Endodermal cell (in vitro differentiated cells): ENCODE results near the gene RCOR1. TPM values are rescaled to one million over a fixed set of nuclear protein-coding genes. Genes with fewer than 3 reads are reported as not detected.

Experiments used
- DNase-seq: peaks from one replicate; pipeline ENCODE4 v3.0.0-alpha.2; 2017
- H3K27ac ChIP-seq: 2 replicates; pipeline ENCODE4 v1.5.1; 2013; ENCODE audit warnings: mild to moderate bottlenecking, low read depth, low read length, moderate library complexity
- H3K27me3 ChIP-seq: 2 replicates; pipeline ENCODE4 v1.6.1; 2013; ENCODE audit warnings: mild to moderate bottlenecking, low read length, moderate library complexity; ENCODE audit not compliant: insufficient read depth, control insufficient read depth, poor library complexity, severe bottlenecking
- H3K36me3 ChIP-seq: 2 replicates; pipeline ENCODE4 v1.7.0; 2013; ENCODE audit warnings: mild to moderate bottlenecking, low read length, moderate library complexity; ENCODE audit not compliant: control insufficient read depth, insufficient read depth
- H3K4me1 ChIP-seq: one replicate; pipeline ENCODE4 v1.7.0; 2013; ENCODE audit warnings: low read length; ENCODE audit not compliant: control insufficient read depth, insufficient read depth
- H3K4me3 ChIP-seq: 2 replicates; pipeline ENCODE4 v1.5.1; 2013; ENCODE audit warnings: mild to moderate bottlenecking, low read length, moderate library complexity
- H3K9ac ChIP-seq: 2 replicates; pipeline ENCODE4 v1.6.1; 2013; ENCODE audit warnings: mild to moderate bottlenecking, low read length, moderate library complexity; ENCODE audit not compliant: poor library complexity, severe bottlenecking; ENCODE audit errors: extremely low read depth
- H3K9me3 ChIP-seq: 2 replicates; pipeline ENCODE4 v1.6.1; 2013; ENCODE audit warnings: mild to moderate bottlenecking, low read length, moderate library complexity; ENCODE audit not compliant: control insufficient read depth
- H3K27ac Mint-ChIP-seq: 2 replicates; pipeline ENCODE4 v1.8.0; 2020; ENCODE audit warnings: mixed read lengths
- H3K27me3 Mint-ChIP-seq: 2 replicates; pipeline ENCODE4 v1.8.0; 2021; ENCODE audit warnings: mild to moderate bottlenecking, mixed read lengths; ENCODE audit not compliant: insufficient read depth
- H3K36me3 Mint-ChIP-seq: 2 replicates; pipeline ENCODE4 v1.8.0; 2020; ENCODE audit warnings: low read depth, mixed read lengths
- H3K4me1 Mint-ChIP-seq: 2 replicates; pipeline ENCODE4 v1.8.0; 2020; ENCODE audit warnings: mixed read lengths
- H3K4me3 Mint-ChIP-seq: 2 replicates; pipeline ENCODE4 v1.8.0; 2020; ENCODE audit warnings: mild to moderate bottlenecking, moderate library complexity, mixed read lengths
- H3K9me3 Mint-ChIP-seq: 2 replicates; pipeline ENCODE4 v1.8.0; 2020; ENCODE audit warnings: mild to moderate bottlenecking, mixed read lengths
- CTCF ChIP-seq: fragments of 200-600 bp; sonication (generic); conservative IDR thresholded peaks from 2 replicates; pipeline ENCODE4 v1.5.0; 2021; ENCODE audit warnings: antibody characterized with exemption, mild to moderate bottlenecking
- WGBS, 2 experiments: methylation state at CpG; one replicate each; pipeline versions ENCODE4 v1.1.5 to v1.1.7; 2013; ENCODE audit warnings: missing lambda C conversion rate in 2 of 2, mixed read lengths in 1 of 2; ENCODE audit not compliant: insufficient coverage in 1 of 2, insufficient read length in 1 of 2; 5-methylcytosine and 5-hydroxymethylcytosine counted together
- total RNA-seq, 2 donors: library from RNA; stranded (reverse); fragmentation: NEBNext Ultra II Directional in 1 of 2; extraction: Animal tissue kit (Norgen Biotek cat#: 25700) in 1 of 2; gene quantifications; 2 replicates in 1 of 2; 3 replicates in 1 of 2; pipeline ENCODE4 v1.2.1, GENCODE V29; 2021

Gene RCOR1
- total RNA-seq, 2 donors from 2014 or later = 30.3 to 31.5 TPM

- peaks cover 2% of the 10 kb centered on the region for H3K27me3 Mint-ChIP-seq
- no peak overlapping the region for H3K9ac ChIP-seq
- H3K27me3 ChIP-seq = no peaks in the 10 kb centered on the region
- no peak for DNase-seq
- H3K9me3 Mint-ChIP-seq = peaks cover 15% of the 10 kb centered on the region
- peaks cover 11% of the 10 kb centered on the region for H3K4me1 Mint-ChIP-seq
- no peak overlapping the region for H3K4me3 ChIP-seq
- WGBS, 2 experiments = 92 to 96% methylated on average over 3 to 8 of the region's 10 CpGs
- no peaks in the 10 kb centered on the region for H3K4me1 ChIP-seq
- H3K9me3 ChIP-seq = peaks cover 4% of the 10 kb centered on the region
- no peak overlapping the region for H3K27ac ChIP-seq
- H3K27ac Mint-ChIP-seq = no peak overlapping the region
- H3K4me3 Mint-ChIP-seq = no peak overlapping the region
- H3K36me3 Mint-ChIP-seq = peaks cover 2% of the 10 kb centered on the region
- no peak for TF ChIP-seq CTCF
- no peaks in the 10 kb centered on the region for H3K36me3 ChIP-seq
These were observed 27.0 kb upstream of the RCOR1 start for GRCh38 chr14:102565331-102565887.

- H3K4me3 ChIP-seq = no peak overlapping the region
- Mint-ChIP-seq H3K36me3 (peaks cover 2% of the 10 kb centered on the region), H3K4me1 (peaks cover 11% of the 10 kb centered on the region), H3K4me3 (no peak overlapping the region), H3K9me3 (peaks cover 15% of the 10 kb centered on the region), H3K27me3 (peaks cover 2% of the 10 kb centered on the region), H3K27ac (no peak overlapping the region)
- peaks cover 4% of the 10 kb centered on the region for H3K9me3 ChIP-seq
- H3K9ac ChIP-seq = no peak overlapping the region
- H3K4me1 ChIP-seq = no peaks in the 10 kb centered on the region
- DNase-seq = no peak
- H3K36me3 ChIP-seq = no peaks in the 10 kb centered on the region
- WGBS, 2 experiments = 93 to 100% methylated on average over 6 to 7 of the region's 7 CpGs
- H3K27me3 ChIP-seq = no peaks in the 10 kb centered on the region
- no peak overlapping the region for H3K27ac ChIP-seq
- TF ChIP-seq CTCF = no peak
These were observed 26.5 kb upstream of the RCOR1 start for GRCh38 chr14:102565959-102566358.

GRCh38 chr14:102568115-102568614, 24.3 kb upstream of the RCOR1 start:
- Mint-ChIP-seq H3K27ac (peak overlapping the region; percentile 69), H3K9me3 (peaks cover 14% of the 10 kb centered on the region), H3K4me1 (peaks cover 11% of the 10 kb centered on the region), H3K27me3 (peaks cover 2% of the 10 kb centered on the region), H3K4me3 (peak overlapping the region; percentile 28), H3K36me3 (peaks cover 2% of the 10 kb centered on the region)
- peak; percentile 89 for DNase-seq
- H3K27ac ChIP-seq = no peak overlapping the region
- peaks cover 4% of the 10 kb centered on the region for H3K9me3 ChIP-seq
- no peaks in the 10 kb centered on the region for H3K4me1 ChIP-seq
- WGBS, 2 experiments = 52 to 69% methylated on average over 6 to 7 of the region's 7 CpGs
- H3K9ac ChIP-seq = no peak overlapping the region
- H3K4me3 ChIP-seq = no peak overlapping the region
- TF ChIP-seq CTCF = no peak
- H3K27me3 ChIP-seq = no peaks in the 10 kb centered on the region
- H3K36me3 ChIP-seq = no peaks in the 10 kb centered on the region
